IMR-90 (cell line): ENCODE results near the gene ZNF35.

Source experiments
- CEBPB ChIP-seq: IDR thresholded peaks from 2 replicates; pipeline ENCODE4 v1.6.1; 2012; ENCODE audit warnings: low read depth, low read length, improper control_type of control experiment
- CTCF ChIP-seq: conservative IDR thresholded peaks from 2 replicates; pipeline ENCODE4 v1.5.1; 2012; ENCODE audit warnings: mild to moderate bottlenecking, low read depth, low read length, improper control_type of control experiment
- FOS ChIP-seq: fragments of 150-350 bp; IDR thresholded peaks from 2 replicates; pipeline ENCODE4 v1.6.1; 2016; ENCODE audit warnings: low read depth, low read length
- MAZ ChIP-seq: IDR thresholded peaks from 2 replicates; pipeline ENCODE4 v1.6.1; 2012; ENCODE audit warnings: low read depth, mild to moderate bottlenecking, low read length, improper control_type of control experiment, moderate library complexity, borderline replicate concordance
- POLR2A ChIP-seq: IDR thresholded peaks from 2 replicates; pipeline ENCODE4 v1.6.1; 2012; ENCODE audit warnings: mild to moderate bottlenecking, low read depth, low read length
- RCOR1 ChIP-seq: IDR thresholded peaks from 2 replicates; pipeline ENCODE4 v1.6.1; 2012; ENCODE audit warnings: mild to moderate bottlenecking, low read length, improper control_type of control experiment; ENCODE audit not compliant: insufficient replicate concordance
- USF2 ChIP-seq: fragments of 150-350 bp; IDR thresholded peaks from 2 replicates; pipeline ENCODE4 v1.6.1; 2017; ENCODE audit warnings: mild to moderate bottlenecking, antibody characterized with exemption, low read length, low read depth

- no peak for TF ChIP-seq FOS
- no peak for TF ChIP-seq CTCF
- TF ChIP-seq POLR2A, result no peak
- TF ChIP-seq USF2, result no peak
- TF ChIP-seq CEBPB, result no peak
- no peak for TF ChIP-seq RCOR1
- TF ChIP-seq MAZ, result no peak
Measured at GRCh38 chr3:44647771-44648170, 761 bp upstream of the ZNF35 start.
